Measurements from ENCODE around the gene FCER1G. TPM values are rescaled to one million over a fixed set of nuclear protein-coding genes. Genes with fewer than 3 reads are reported as not detected.

Gene FCER1G
- polyA plus RNA-seq, 3 donors, result 2,686 to 4,191 (median 2,715) TPM

DNA sequence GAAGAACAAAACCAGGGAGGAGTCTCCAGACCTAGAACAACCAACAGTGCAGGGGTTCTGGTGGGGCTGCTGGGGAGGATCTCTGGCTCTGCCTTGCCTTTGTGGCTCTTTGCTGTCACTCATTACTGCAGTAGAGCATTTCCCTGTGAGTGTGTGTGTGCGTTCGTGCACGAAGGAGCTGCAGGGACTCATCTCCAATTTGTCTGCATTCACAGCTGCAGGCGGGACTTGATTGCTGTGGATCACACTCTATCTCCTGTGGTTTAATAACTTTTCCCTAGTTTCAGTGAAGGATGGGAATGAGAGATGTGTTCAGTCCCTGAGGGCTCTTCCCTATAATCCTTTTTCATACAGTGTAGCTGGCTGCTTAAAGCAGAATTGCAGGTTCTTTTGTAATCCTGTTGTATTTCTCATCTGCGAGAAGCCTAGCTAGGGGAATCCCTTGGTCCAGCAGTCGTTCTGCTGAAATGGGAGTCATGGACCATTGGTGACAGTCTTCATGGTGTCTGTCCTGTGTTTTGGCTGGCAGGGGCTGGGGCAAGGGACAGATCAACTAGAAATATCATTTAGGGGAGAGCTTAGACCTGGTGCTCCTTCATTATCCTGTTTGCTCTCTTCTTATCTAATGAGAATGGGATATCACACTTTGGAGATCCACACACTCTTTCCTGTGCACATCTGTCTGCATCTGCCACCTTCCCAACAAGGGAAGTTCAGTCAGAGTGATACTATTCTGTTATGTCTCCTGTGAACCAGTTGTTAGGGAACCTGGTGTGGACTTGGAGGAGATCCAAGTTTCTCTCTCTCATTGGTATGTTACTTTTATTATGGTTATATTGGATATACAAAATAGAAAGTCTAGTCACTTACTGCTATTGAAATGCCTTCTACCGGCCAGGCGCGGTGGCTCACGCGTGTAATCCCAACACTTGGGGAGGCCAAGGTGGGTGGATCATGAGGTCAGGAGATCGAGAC, 46.5 kb downstream of the FCER1G start:
- Mint-ChIP-seq H3K27ac (no peak overlapping the region), H3K27me3 (ENCODE audit: low read depth in 3 of 3) (peaks cover 52 to 58% (median 54%) of the 10 kb centered on the region in 3 donors), H3K4me3 (no peak overlapping the region), H3K4me1 (peaks cover 16% of the 10 kb centered on the region), H3K9me3 (peaks cover 18 to 26% (median 20%) of the 10 kb centered on the region in 7 donors), H3K36me3 (peaks cover 12 to 14% of the 10 kb centered on the region in 2 donors)
- Histone ChIP-seq H3K79me2 (ENCODE audit: insufficient read depth, low read length) (no peaks in the 10 kb centered on the region), H3K27me3 (ENCODE audit: control insufficient read depth in 2 of 2, insufficient read depth in 2 of 2, low read length in 2 of 2) (peaks cover 39 to 54% of the 10 kb centered on the region in 2 donors), H3K9me3 (replicated peaks in 1 of 2; ENCODE audit: control insufficient read depth in 1 of 2, insufficient read depth in 1 of 2, low read length in 2 of 2) (peaks cover 21 to 39% of the 10 kb centered on the region in 2 donors), H3K4me3 (replicated peaks in 1 of 3; ENCODE audit: low read depth in 2 of 3, low read length in 3 of 3) (no peak overlapping the region), H3K4me2 (replicated peaks; ENCODE audit: extremely low read depth, low read length, poor library complexity, severe bottlenecking) (no peak overlapping the region), H3K9ac (ENCODE audit: insufficient read depth, low read length, poor library complexity, severe bottlenecking) (no peak overlapping the region), H3K36me3 (replicated peaks in 1 of 2; ENCODE audit: control insufficient read depth in 1 of 2, insufficient read depth in 2 of 2, low read length in 2 of 2) (no peaks in the 10 kb centered on the region), H4K20me1 (ENCODE audit: insufficient read depth, low read length) (no peaks in the 10 kb centered on the region), H3K27ac (ENCODE audit: low read depth in 1 of 2, low read length in 2 of 2) (no peak overlapping the region), H3K4me1 (ENCODE audit: control insufficient read depth in 1 of 2, insufficient read depth in 2 of 2, low read length in 2 of 2) (peaks cover 8 to 10% of the 10 kb centered on the region in 2 donors), H2AFZ (ENCODE audit: insufficient read depth, low read depth, low read length, poor library complexity, severe bottlenecking) (no peak overlapping the region)
- TF ChIP-seq, protein P1, sequence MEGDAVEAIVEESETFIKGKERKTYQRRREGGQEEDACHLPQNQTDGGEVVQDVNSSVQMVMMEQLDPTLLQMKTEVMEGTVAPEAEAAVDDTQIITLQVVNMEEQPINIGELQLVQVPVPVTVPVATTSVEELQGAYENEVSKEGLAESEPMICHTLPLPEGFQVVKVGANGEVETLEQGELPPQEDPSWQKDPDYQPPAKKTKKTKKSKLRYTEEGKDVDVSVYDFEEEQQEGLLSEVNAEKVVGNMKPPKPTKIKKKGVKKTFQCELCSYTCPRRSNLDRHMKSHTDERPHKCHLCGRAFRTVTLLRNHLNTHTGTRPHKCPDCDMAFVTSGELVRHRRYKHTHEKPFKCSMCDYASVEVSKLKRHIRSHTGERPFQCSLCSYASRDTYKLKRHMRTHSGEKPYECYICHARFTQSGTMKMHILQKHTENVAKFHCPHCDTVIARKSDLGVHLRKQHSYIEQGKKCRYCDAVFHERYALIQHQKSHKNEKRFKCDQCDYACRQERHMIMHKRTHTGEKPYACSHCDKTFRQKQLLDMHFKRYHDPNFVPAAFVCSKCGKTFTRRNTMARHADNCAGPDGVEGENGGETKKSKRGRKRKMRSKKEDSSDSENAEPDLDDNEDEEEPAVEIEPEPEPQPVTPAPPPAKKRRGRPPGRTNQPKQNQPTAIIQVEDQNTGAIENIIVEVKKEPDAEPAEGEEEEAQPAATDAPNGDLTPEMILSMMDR (IDR thresholded peaks at IDR 0.05), result no peak
- WGBS (ENCODE audit: insufficient coverage), result 79% methylated on average over 2 of the region's 12 CpGs
- DNase-seq, result no peak
- intact Hi-C loops (cut with micrococcal nuclease), result no loop called here

DNA sequence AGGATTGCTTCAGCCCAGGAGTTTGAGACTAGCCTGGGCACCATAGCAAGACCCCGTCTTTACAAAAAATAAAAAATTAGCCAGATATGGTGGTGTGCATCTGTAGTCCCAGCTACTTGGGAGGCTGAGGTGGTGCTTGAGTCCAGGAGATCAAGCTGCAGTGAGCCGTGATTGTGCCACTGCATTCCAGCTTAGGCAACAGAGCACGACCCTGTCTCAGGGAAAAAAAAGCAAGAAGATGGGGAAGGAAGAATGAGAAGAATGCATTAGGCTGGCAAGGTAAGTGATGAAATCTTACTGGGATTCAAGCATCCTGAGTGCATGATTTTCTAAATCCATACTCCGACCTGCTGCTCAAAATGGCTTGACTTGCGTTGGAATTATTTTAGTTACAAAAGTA, 50.2 kb downstream of the FCER1G start:
- Mint-ChIP-seq H3K27me3 (ENCODE audit: low read depth in 3 of 3) (peaks cover 18 to 25% (median 21%) of the 10 kb centered on the region in 3 donors), H3K9me3 (peaks cover 0 to 3% (median 0%) of the 10 kb centered on the region in 7 donors), H3K4me3 (no peak overlapping the region), H3K36me3 (no peaks in the 10 kb centered on the region), H3K4me1 (peaks cover 12% of the 10 kb centered on the region), H3K27ac (no peak overlapping the region)
- TF ChIP-seq, protein P1 (IDR thresholded peaks at IDR 0.05), result no peak
- no peak overlapping the region for H3K4me3 ChIP-seq (replicated peaks in 1 of 3; ENCODE audit: low read depth in 2 of 3, low read length in 3 of 3)
- peaks cover 12 to 16% of the 10 kb centered on the region in 2 donors for H3K4me1 ChIP-seq (ENCODE audit: control insufficient read depth in 1 of 2, insufficient read depth in 2 of 2, low read length in 2 of 2)
- no peaks in the 10 kb centered on the region for H3K36me3 ChIP-seq (replicated peaks in 1 of 2; ENCODE audit: control insufficient read depth in 1 of 2, insufficient read depth in 2 of 2, low read length in 2 of 2)
- intact Hi-C loops (cut with micrococcal nuclease), result no loop called here
- no peak overlapping the region for H2AFZ ChIP-seq (ENCODE audit: insufficient read depth, low read depth, low read length, poor library complexity, severe bottlenecking)
- no peaks in the 10 kb centered on the region for H4K20me1 ChIP-seq (ENCODE audit: insufficient read depth, low read length)
- H3K27me3 ChIP-seq (ENCODE audit: control insufficient read depth in 2 of 2, insufficient read depth in 2 of 2, low read length in 2 of 2), result peaks cover 12 to 17% of the 10 kb centered on the region in 2 donors
- no peak for DNase-seq
- H3K27ac ChIP-seq (ENCODE audit: low read depth in 1 of 2, low read length in 2 of 2), result no peak overlapping the region
- H3K79me2 ChIP-seq (ENCODE audit: insufficient read depth, low read length), result no peaks in the 10 kb centered on the region
- no peak overlapping the region for H3K9ac ChIP-seq (ENCODE audit: insufficient read depth, low read length, poor library complexity, severe bottlenecking)
- peaks cover 0 to 4% of the 10 kb centered on the region in 2 donors for H3K9me3 ChIP-seq (replicated peaks in 1 of 2; ENCODE audit: control insufficient read depth in 1 of 2, insufficient read depth in 1 of 2, low read length in 2 of 2)
- WGBS (ENCODE audit: insufficient coverage), result 89% methylated on average over 4 of the region's 5 CpGs
- no peak overlapping the region for H3K4me2 ChIP-seq (replicated peaks; ENCODE audit: extremely low read depth, low read length, poor library complexity, severe bottlenecking)
